ENCODE measurements around the gene CSGALNACT2.

DNA sequence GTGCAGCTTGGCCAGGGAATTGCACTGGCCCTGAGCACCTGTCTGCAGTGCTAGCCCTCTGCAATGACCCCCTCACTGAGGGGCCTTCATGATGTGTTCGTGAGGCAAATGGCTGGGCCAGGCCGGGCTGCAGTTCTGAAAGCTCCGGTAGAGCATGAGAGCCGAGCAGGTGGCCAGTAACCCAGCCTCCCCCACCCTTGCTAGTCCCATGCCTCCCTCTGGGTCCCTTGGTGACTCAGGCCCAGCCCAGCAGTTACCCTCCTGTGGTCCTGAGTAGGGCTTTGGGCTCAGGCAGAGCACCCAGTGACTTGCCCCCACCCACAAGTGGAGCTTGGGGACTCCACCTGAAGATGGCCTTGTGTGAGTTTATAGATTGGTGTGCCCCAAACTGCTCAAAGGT lies 16.1 kb upstream of the CSGALNACT2 start:
- TF ChIP-seq POLR2A (IDR thresholded peaks at IDR 0.05; ENCODE audit: insufficient read depth in 1 of 2, low read depth in 2 of 2, low read length in 2 of 2) (no peak), KDM1A (CRISPR knock-in tag; IDR thresholded peaks at IDR 0.05) (no peak), POLR2AphosphoS5 (IDR thresholded peaks at IDR 0.05; ENCODE audit: low read depth, low read length) (no peak), ZNF615 (CRISPR knock-in tag; IDR thresholded peaks at IDR 0.05; ENCODE audit: borderline replicate concordance) (no peak), ZNF670 (CRISPR knock-in tag; IDR thresholded peaks at IDR 0.05; ENCODE audit: borderline replicate concordance) (no peak), ZNF24 (IDR thresholded peaks at IDR 0.05) (no peak)
- TF ChIP-seq, protein P1, sequence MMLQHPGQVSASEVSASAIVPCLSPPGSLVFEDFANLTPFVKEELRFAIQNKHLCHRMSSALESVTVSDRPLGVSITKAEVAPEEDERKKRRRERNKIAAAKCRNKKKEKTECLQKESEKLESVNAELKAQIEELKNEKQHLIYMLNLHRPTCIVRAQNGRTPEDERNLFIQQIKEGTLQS (CRISPR knock-in tag; IDR thresholded peaks at IDR 0.05): no peak

All from HepG2 (cell line).